Ishikawa (cell line): Measurements from ENCODE around the gene PCYT1A.

Experiments used
- CEBPB ChIP-seq: IDR thresholded peaks from 2 replicates; pipeline ENCODE4 v1.6.1; 2012
- CREB1 ChIP-seq: IDR thresholded peaks from 2 replicates; pipeline ENCODE4 v1.6.1; 2012; ENCODE audit warnings: low read depth
- EGR1 ChIP-seq: IDR thresholded peaks from 2 replicates; pipeline ENCODE4 v1.6.1; 2012
- EP300 ChIP-seq: IDR thresholded peaks from 2 replicates; pipeline ENCODE4 v1.6.1; 2012; ENCODE audit warnings: borderline replicate concordance
- FOXM1 ChIP-seq: IDR thresholded peaks from 2 replicates; pipeline ENCODE4 v1.6.1; 2012; ENCODE audit warnings: low read depth, borderline replicate concordance
- MAX ChIP-seq: IDR thresholded peaks from 2 replicates; pipeline ENCODE4 v1.6.1; 2012
- NFIC ChIP-seq: IDR thresholded peaks from 2 replicates; pipeline ENCODE4 v1.6.1; 2012
- RAD21 ChIP-seq: IDR thresholded peaks from 2 replicates; pipeline ENCODE4 v1.6.1; 2012; ENCODE audit warnings: low read depth
- REST ChIP-seq: IDR thresholded peaks from 2 replicates; pipeline ENCODE4 v1.6.1; 2012; ENCODE audit warnings: low read depth, mild to moderate bottlenecking
- TAF1 ChIP-seq: IDR thresholded peaks from 2 replicates; pipeline ENCODE4 v1.6.1; 2012; ENCODE audit warnings: low read depth, mild to moderate bottlenecking
- TCF12 ChIP-seq: IDR thresholded peaks from 2 replicates; pipeline ENCODE4 v1.6.1; 2012; ENCODE audit warnings: low read depth
- TEAD4 ChIP-seq: IDR thresholded peaks from 2 replicates; pipeline ENCODE4 v1.6.1; 2012
- USF1 ChIP-seq: IDR thresholded peaks from 2 replicates; pipeline ENCODE4 v1.6.1; 2012
- YY1 ChIP-seq: IDR thresholded peaks from 2 replicates; pipeline ENCODE4 v1.6.1; 2012; ENCODE audit warnings: low read depth
- ZBTB7A ChIP-seq: IDR thresholded peaks from 2 replicates; pipeline ENCODE4 v1.6.1; 2012; ENCODE audit warnings: low read depth

Gene PCYT1A

GRCh38 chr3:196320137-196320536 is 32.6 kb upstream of the PCYT1A start:
- TF ChIP-seq TAF1 (no peak), YY1 (no peak), RAD21 (no peak)

DNA sequence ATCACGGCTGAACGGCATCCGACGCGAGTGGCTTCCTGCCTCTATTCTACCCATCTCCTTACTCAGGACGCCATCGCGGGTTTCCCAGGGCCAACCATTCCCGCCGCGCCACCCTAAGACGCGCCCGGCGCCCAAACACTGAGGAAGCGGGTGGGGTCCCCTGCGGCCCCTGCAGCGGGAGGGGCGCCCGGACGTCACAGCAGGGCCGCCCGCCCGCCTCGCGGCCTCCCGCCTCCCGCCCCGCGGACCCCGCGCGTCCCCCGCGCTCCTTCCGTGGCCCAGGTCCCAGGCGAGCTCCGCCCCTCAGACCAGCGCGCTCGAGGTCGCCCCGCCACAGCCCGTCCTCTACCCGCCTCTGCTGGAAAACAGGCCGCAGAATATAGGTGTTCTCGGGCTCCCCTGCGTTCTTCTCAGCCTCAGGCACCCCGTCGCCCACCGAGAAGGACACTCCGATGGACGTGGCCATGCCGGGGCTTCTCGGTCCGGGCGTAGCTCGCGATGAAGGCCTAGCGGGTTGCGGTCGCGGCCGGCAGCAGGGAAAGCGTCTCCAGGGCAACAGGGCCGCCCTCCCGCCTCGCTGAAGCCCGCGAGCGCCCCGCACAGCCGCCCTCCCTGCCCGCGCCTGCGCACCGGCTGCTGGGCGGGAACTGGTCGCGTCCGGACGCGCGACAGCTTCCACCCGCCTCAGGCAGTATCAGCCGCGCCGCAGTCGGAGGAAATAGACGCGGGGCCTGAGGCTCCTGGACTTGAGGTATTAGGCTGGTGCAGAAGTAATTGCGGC is 30.4 kb upstream of the PCYT1A start, which contains the start of gene DYNLT2B:
DYNLT2B (minus strand) TSS at position 554 of the 781 bp plus-strand sequence; CDS start at position 466, 88 bp downstream.
- TF ChIP-seq EP300 = no peak; the same call in 1 of the 2 replicates
- no peak for TF ChIP-seq RAD21
- TF ChIP-seq REST = no peak
- no peak for TF ChIP-seq CREB1
- TF ChIP-seq YY1 = peak; percentile 61; the same call in 1 of the 2 replicates
- peak; percentile 94 for TF ChIP-seq TAF1
- peak; percentile 91 for TF ChIP-seq MAX
- peak; percentile 73; the same call in 1 of the 2 replicates for TF ChIP-seq ZBTB7A
- TF ChIP-seq FOXM1 = no peak
- peak; percentile 41; the same call in 1 of the 2 replicates for TF ChIP-seq EGR1
- TF ChIP-seq TCF12 = peak; percentile 61; the same call in 1 of the 2 replicates
- TF ChIP-seq NFIC = peak; percentile 21; the same call in 1 of the 2 replicates
- peak; percentile 33; the same call in 1 of the 2 replicates for TF ChIP-seq CEBPB
- no peak for TF ChIP-seq TEAD4
- TF ChIP-seq USF1 = peak; percentile 11; the same call in 1 of the 2 replicates

DNA sequence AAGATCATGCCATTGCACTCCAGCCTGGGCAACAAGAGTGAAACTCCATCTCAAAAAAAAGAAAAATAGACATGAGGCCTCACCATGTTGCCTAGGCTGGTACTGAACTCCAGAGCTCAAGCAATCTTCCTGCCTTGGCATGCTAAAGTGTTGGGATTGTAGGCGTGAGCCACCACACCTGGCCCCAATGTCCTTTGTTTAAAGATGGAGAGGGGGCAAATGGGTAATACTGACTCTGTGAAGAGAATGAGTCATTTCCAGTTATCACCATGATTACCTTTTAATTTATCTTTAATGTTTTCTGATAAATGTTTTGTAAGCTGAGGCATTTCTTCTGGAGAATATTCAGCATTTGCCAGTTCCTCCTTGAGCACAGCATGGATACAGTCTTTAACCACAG is 28.3 kb upstream of the PCYT1A start:
- TF ChIP-seq TCF12 (no peak), TAF1 (no peak), MAX (no peak), CEBPB (no peak), REST (no peak), EP300 (no peak), FOXM1 (no peak), RAD21 (no peak), ZBTB7A (no peak), YY1 (no peak), EGR1 (no peak), USF1 (no peak), CREB1 (no peak), TEAD4 (no peak), NFIC (no peak)

GRCh38 chr3:196314597-196314996 is 27.1 kb upstream of the PCYT1A start:
- TF ChIP-seq MAX = no peak
- no peak for TF ChIP-seq RAD21
- TF ChIP-seq EGR1 = no peak
- no peak for TF ChIP-seq ZBTB7A
- no peak for TF ChIP-seq FOXM1
- no peak for TF ChIP-seq USF1
- no peak for TF ChIP-seq REST
- TF ChIP-seq CEBPB = no peak
- no peak for TF ChIP-seq EP300
- no peak for TF ChIP-seq TCF12
